Heart left ventricle (tissue), 13 donors: ENCODE results near the gene GPX4.

Experiments used
- POLR2A ChIP-seq, 2 donors: fragments of 450-650 bp; IDR thresholded peaks; one replicate each; pipeline ENCODE4 v1.6.1; 2017; ENCODE audit warnings: antibody characterized with exemption in 2 of 2, mild to moderate bottlenecking in 2 of 2, moderate library complexity in 2 of 2
- TF ChIP-seq, protein P1 (sequence below), 12 donors: fragments of 200-600 bp; sonication (generic) in 4 of 12; IDR thresholded peaks; one replicate each; pipeline versions ENCODE4 v1.5.0 to v1.8.0; 2018 to 2022; ENCODE audit warnings: antibody characterized with exemption in 12 of 12, mild to moderate bottlenecking in 5 of 12
- donor health status: ischemic (EF 13 %, LVEDD 7.1; RV severe dilation, severe dysfunction).
- donor health status: DM: no; HTN: yes; CAD: no.
- donor health status: DM: no; HTN: no; CAD: no.
- donor health status: ischemic (EF 25% LVEDD 6.9; RV normal size, moderate dysfunction).
- donor health status: ischemic (EF 25% LVEDD 5.7; RV mildly dilated, moderate dysfunction).
- donor health status: ischemic (EF 35%, LVEDD 5.7; RV mildly dilated, moderate dysfunction).
- donor health status: nonischemic (EF 11% LVEDD 7.7; RV severe dilation, severe dysfunction).
- donor health status: DM: yes; HTN: yes; CAD: no.
- donor health status: PGD.
- donor health status: ischemic (EF 29% LVEDD 5.4; RV normal size, mild dysfunction).
- donor health status: nonischemic (EF 23%, LVEDD 6.1; RV moderate dilation, normal function).

- TF ChIP-seq, protein P1, sequence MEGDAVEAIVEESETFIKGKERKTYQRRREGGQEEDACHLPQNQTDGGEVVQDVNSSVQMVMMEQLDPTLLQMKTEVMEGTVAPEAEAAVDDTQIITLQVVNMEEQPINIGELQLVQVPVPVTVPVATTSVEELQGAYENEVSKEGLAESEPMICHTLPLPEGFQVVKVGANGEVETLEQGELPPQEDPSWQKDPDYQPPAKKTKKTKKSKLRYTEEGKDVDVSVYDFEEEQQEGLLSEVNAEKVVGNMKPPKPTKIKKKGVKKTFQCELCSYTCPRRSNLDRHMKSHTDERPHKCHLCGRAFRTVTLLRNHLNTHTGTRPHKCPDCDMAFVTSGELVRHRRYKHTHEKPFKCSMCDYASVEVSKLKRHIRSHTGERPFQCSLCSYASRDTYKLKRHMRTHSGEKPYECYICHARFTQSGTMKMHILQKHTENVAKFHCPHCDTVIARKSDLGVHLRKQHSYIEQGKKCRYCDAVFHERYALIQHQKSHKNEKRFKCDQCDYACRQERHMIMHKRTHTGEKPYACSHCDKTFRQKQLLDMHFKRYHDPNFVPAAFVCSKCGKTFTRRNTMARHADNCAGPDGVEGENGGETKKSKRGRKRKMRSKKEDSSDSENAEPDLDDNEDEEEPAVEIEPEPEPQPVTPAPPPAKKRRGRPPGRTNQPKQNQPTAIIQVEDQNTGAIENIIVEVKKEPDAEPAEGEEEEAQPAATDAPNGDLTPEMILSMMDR (IDR thresholded peaks at IDR 0.05): no peak
- TF ChIP-seq POLR2A (IDR thresholded peaks at IDR 0.05): no peak
These were observed 48.3 kb downstream of the GPX4 start for GRCh38 chr19:1151917-1152587.
